Peyer's patch (tissue), 4 donors: ENCODE data around the gene ABCD2. TPM values are rescaled to one million over a fixed set of nuclear protein-coding genes. Genes with fewer than 3 reads are reported as not detected.

Source experiments
- DNase-seq, 3 donors: peaks; one replicate each; pipeline ENCODE4 v3.0.0-alpha.2; 2017 to 2019
- H3K27ac ChIP-seq, 4 donors: fragments of 200-600 bp; sonication (generic); one replicate each; pipeline ENCODE4 v1.5.1; 2016 to 2019
- H3K27me3 ChIP-seq, 2 donors: fragments of 200-600 bp; sonication (generic); one replicate each; pipeline ENCODE4 v1.5.1; 2019
- H3K36me3 ChIP-seq, 3 donors: fragments of 200-600 bp; sonication (generic); one replicate each; pipeline ENCODE4 v1.5.1; 2016 to 2019
- H3K4me1 ChIP-seq, 4 donors: fragments of 200-600 bp; sonication (generic); one replicate each; pipeline ENCODE4 v1.5.1; 2016 to 2019
- H3K4me3 ChIP-seq, 4 donors: fragments of 200-600 bp; sonication (generic); 1 replicate in 3 of 4; 2 replicates in 1 of 4; pipeline ENCODE4 v1.5.1; 2016 to 2019; ENCODE audit warnings: mild to moderate bottlenecking in 1 of 4
- H3K9me3 ChIP-seq, 4 donors: fragments of 200-600 bp; sonication (generic); one replicate each; pipeline ENCODE4 v1.5.1; 2016 to 2019; ENCODE audit warnings: mild to moderate bottlenecking in 1 of 4
- CTCF ChIP-seq, 6 experiments: fragments of 450-650 bp in 4 of 6; fragments of 200-600 bp in 2 of 6; sonication (generic) in 1 of 6; IDR thresholded peaks; one replicate each; pipeline ENCODE4 v1.5.1; 2017 to 2019; ENCODE audit warnings: antibody characterized with exemption in 6 of 6, mild to moderate bottlenecking in 3 of 6, moderate library complexity in 1 of 6
- POLR2A ChIP-seq, 2 donors: fragments of 450-650 bp; IDR thresholded peaks; one replicate each; pipeline ENCODE4 v1.5.1; 2017; ENCODE audit warnings: antibody characterized with exemption in 2 of 2, mild to moderate bottlenecking in 2 of 2, moderate library complexity in 2 of 2
- total RNA-seq, 4 donors: library from RNA; depleted of rRNA; stranded (reverse); fragments of >200 nt; gene quantifications; one replicate each; pipeline ENCODE4 v1.1.0, GENCODE V29; 2016

The ABCD2 gene
- total RNA-seq, 4 donors from 2014 or later, result 0.54 to 1.7 (median 0.88) TPM; not detected in 1

GRCh38 chr12:39620659-39621658, 1.4 kb upstream of the ABCD2 start:
- Histone ChIP-seq H3K4me3 (peak overlapping the region; percentile 39 to 50 (median 46)), H3K27me3 (no peaks in the 10 kb centered on the region), H3K27ac (peak overlapping the region; percentile 61 to 82 (median 78)), H3K36me3 (no peaks in the 10 kb centered on the region), H3K4me1 (peaks cover 0 to 6% (median 0%) of the 10 kb centered on the region in 4 donors), H3K9me3 (no peaks in the 10 kb centered on the region)
- DNase-seq, result peak in 2 of 3 donors; percentile 45 to 58
- TF ChIP-seq CTCF (IDR thresholded peaks at IDR 0.05) (no peak), POLR2A (IDR thresholded peaks at IDR 0.05) (no peak)

- H3K4me3 ChIP-seq, result peak overlapping the region; percentile 39 to 50 (median 46)
Measured at GRCh38 chr12:39619316-39619659, 315 bp downstream of the ABCD2 start.

GRCh38 chr12:39618701-39619100, 902 bp downstream of the ABCD2 start:
- Histone ChIP-seq H3K4me3 (peak overlapping the region; percentile 39 to 50 (median 46)), H3K4me1 (peaks cover 0 to 6% (median 0%) of the 10 kb centered on the region in 4 donors), H3K9me3 (no peaks in the 10 kb centered on the region), H3K36me3 (no peaks in the 10 kb centered on the region), H3K27ac (peak overlapping the region; percentile 61 to 82 (median 78)), H3K27me3 (no peaks in the 10 kb centered on the region)
- TF ChIP-seq POLR2A (IDR thresholded peaks at IDR 0.05) (no peak), CTCF (IDR thresholded peaks at IDR 0.05) (no peak)
- no peak for DNase-seq

More at GRCh38 chr12:39619316-39619659, 315 bp downstream of the ABCD2 start:
- DNase-seq, result peak in 1 of 3 donors; percentile 52
- H3K4me1 ChIP-seq, result peaks cover 0 to 6% (median 0%) of the 10 kb centered on the region in 4 donors
- H3K27ac ChIP-seq, result peak overlapping the region; percentile 61 to 82 (median 78)
- no peaks in the 10 kb centered on the region for H3K27me3 ChIP-seq
- no peaks in the 10 kb centered on the region for H3K36me3 ChIP-seq
- TF ChIP-seq CTCF (IDR thresholded peaks at IDR 0.05) (no peak), POLR2A (IDR thresholded peaks at IDR 0.05) (no peak)
- H3K9me3 ChIP-seq, result no peaks in the 10 kb centered on the region

GRCh38 chr12:39617887-39618286, 1.7 kb downstream of the ABCD2 start:
- DNase-seq, result no peak
- peak overlapping the region in 2 of 4 donors; percentile 61 to 81 for H3K27ac ChIP-seq
- no peak for TF ChIP-seq POLR2A (IDR thresholded peaks at IDR 0.05)
- TF ChIP-seq CTCF (IDR thresholded peaks at IDR 0.05), result no peak
- peak overlapping the region in 2 of 4 donors; percentile 46 for H3K4me3 ChIP-seq
- no peaks in the 10 kb centered on the region for H3K27me3 ChIP-seq
- H3K36me3 ChIP-seq, result no peaks in the 10 kb centered on the region
- no peaks in the 10 kb centered on the region for H3K9me3 ChIP-seq
- peaks cover 0 to 6% (median 0%) of the 10 kb centered on the region in 4 donors for H3K4me1 ChIP-seq

GRCh38 chr12:39616666-39617065, 2.9 kb downstream of the ABCD2 start:
- Histone ChIP-seq H3K9me3 (no peaks in the 10 kb centered on the region), H3K36me3 (no peaks in the 10 kb centered on the region), H3K27me3 (no peaks in the 10 kb centered on the region), H3K4me1 (peaks cover 0 to 6% (median 0%) of the 10 kb centered on the region in 4 donors), H3K4me3 (peak overlapping the region in 1 of 4 donors; percentile 14), H3K27ac (no peak overlapping the region)
- DNase-seq, result no peak
- TF ChIP-seq CTCF (IDR thresholded peaks at IDR 0.05) (no peak), POLR2A (IDR thresholded peaks at IDR 0.05) (no peak)
